ENCODE data around the gene TUBGCP6.

The TUBGCP6 gene

DNA sequence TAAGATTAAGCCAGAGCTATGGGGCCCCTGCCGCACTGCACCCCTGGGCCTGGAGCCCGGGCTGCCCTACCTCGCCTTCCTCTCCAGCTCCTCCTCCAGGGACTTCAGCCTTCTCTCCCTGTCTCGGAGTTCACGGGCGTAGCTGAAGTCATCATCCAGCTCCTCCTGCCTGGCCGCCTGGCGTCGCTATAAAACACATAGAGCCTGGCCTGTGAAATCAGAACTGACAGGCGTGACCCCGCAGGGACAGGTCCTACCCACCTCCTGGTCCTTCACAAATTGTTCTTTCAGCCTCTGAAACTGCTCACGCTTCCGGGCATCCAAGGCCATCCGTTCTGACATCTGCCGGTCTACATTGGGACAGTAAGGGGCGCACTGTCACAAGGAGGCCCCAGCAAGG is 20.8 kb downstream of the TUBGCP6 start:
- no peak for FAIRE-seq

DNA sequence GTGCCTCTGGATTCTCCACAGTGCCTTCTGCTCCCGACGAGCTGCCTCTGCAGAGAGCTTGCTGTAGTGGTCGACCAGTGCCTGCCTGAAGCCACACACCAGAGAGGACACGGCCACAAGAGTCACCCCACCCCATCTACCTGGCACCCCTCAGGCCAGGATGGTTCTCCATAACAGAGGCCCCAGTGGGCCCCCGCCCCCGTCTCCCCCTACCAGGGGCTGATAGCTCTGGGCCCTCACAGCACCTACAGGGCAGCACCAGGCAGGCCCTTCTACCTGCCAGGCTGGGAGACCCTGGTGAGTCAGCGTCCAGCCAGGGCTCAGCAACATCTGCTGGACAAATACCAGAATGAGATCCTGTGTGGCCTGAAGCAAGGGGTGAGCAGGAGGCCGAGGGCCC is 22.3 kb downstream of the TUBGCP6 start:
- FAIRE-seq, result no peak

DNA sequence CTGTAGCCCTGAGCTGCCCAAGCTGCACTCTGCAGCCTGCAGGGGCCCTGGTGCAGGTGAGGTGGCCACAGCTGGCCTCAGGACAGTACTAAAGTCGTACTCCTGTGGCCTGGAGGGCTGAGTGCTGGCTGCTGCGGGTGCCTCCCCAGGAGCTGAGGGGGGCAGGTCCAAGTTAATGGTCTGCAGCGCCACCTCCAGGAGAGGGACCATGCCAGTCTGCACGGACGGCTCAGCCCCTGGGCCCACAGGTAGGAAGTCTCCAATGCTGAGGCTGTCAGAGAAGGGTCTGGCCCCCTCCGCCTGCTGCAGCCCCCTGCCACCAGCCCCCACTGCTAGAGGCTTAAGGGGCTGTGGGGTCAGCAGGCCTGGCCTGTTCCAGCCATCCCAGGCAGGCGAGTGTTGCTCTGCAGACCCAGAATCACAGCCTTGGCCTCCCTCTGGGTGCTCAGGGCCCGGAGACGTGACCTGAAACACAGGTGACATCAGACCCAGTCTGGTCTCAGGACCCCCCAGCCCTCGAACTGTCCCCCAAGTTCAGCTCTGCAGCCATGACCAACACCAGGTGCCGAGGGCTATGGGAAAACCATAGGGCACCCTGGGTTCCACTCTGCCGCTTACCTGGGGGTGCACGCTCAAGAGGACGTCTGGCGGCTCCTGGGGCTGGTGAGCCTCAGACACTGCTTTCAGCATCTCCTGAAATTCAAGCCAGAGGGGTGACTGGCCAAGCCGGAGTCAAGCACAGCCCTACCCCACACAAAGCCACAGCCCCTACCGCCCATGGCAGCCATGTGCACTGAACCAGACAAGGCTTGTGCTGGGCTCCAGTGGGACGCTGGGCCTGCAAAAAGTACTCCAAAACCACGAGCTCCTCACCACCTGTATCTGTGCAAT is 23.2 kb downstream of the TUBGCP6 start:
- no peak for FAIRE-seq

DNA sequence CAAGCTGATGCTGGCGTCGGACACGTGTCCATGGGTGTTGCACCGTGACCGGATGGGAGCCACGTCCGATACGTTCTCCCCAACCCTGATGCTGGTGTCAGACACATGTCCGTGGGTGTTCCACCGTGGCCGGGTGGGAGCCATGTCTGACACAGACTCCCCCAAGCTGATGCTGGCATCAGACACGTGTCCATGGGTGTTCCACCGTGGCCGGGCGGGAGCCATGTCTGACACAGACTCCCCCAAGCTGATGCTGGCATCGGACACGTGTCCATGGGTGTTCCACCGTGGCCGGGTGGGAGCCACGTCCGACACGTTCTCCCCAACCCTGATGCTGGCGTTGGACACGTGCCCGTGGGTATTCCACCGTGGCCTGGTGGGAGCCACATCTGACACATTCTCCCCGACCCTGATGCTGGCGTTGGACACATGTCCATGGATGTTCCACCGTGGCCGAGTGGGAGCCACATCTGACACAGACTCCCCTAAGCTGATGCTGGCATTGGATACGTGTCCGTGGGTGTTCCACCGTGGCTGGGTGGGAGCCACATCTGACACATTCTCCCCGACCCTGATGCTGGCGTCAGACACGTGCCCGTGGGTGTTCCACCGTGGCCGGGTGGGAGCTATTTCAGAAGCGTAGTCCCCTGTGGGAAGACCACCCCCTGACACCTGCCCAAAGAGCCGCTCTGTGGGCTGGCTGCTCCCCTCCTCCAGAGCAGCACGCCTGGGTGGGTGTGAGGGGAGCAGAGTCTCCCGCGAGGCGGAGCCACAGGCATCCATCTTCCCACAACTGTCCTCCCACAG is 24.0 kb downstream of the TUBGCP6 start:
- FAIRE-seq, result no peak

DNA sequence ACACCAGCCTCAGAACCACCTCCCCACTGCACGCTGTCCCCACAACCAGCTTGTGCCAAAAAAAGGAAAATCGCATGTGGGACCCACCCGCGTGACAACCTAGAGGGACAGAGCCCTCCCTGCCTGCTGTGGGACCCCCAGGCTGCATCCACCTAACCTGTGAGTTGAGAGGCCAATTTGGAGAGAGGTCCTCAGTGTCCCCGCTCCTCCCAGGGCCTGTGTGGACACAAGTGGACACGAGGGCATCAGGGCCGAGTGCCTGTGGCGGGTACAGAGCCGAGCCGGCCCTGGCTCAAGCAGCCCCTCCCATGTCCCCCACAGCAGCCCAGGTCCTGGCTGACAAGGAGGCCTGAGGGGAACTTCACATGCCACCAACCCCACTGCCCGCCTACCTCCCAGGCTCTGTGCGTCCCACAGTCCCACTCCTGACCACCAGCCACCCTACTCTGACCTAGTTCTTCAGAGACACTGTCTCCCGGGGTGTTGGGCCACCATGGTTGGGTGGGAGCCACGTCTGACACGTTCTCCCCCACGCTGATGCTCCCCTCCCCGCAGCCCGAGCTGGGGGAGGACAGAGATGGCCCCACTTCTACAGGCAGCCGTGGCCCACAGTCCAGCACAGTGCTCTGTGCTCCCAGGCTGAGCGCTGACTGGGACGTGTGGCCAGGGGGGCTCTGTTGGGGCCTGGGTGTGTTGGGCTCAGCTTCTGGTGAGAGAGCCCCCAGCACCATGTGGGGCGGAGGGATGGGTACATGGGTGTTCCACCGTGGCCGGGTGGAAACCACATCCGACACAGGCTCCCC is 24.8 kb downstream of the TUBGCP6 start:
- FAIRE-seq, result no peak

DNA sequence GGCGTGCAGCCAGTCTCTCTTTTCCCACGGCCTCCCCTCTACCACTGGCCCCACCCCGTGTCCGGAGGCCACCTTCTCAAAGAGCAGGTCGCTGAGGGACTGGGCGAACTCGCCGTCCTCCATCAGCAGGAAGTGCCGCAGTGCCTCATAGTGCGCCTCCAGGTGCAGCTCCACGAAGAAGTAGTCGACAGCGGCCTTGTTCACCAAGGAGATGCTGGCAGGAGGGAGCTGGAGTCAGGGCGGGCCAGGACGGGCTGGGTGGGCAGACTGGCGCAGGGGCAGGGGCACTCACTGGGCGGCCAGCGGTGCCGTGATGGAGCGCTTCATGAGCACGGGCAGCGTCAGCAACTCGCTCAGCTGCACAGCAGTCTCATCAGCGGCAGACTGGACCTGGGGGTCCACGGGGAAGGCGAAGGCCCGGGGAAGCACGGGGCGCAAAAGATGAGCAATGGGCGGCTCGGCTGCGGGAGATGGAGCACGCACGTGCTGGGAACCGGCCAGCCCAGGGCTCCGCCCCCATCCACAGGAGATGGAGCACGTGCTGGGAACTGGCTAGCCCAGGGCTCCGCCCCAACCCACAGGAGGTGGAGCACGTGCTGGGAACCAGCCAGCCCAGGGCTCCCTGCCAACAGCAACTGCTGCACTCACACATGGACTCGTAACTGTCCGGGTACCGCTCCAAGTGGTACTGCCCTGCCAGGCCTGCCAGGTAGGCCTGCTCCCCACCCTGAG is 25.7 kb downstream of the TUBGCP6 start:
- FAIRE-seq, result no peak

DNA sequence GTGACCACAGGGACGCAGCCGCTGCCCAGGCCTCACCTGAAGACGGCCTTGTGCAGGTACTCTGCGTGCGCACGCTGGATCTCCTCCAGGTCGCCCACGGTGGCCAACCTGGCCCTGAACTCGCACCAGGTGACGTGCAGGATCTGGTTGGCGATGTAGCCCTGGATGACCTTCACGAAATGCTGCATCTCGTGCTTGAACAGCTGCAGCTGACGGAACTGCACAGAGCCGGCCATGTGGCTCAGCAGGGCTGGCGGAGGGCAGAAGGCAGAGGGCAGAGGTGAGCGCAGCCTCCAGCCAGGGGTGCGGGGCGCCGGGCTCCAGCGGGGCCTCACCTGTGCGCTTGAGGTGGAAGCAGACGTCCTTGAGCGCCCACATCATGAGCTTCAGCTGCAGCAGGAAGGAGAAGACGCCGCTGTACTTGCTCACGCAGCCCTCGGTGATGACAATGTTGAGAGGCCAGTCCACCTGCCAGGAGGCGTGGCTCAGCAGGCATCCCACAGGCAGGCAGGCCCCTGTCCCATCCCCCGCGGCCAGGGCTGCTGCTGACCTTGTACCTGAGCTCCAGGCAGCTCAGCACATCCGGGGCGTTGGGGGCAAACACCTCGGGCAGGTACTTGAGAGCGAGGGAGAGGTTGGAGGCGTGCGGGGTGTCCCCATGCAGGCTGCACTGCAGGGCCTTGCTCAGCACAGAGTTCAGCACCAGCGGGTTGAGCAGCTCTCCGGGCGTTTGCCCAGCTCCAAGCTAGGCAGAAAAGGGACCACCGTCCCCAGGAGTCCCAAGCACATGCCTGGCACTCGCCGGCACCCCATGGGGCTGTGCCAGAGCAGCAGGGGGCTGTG is 26.4 kb downstream of the TUBGCP6 start:
- no peak for FAIRE-seq

DNA sequence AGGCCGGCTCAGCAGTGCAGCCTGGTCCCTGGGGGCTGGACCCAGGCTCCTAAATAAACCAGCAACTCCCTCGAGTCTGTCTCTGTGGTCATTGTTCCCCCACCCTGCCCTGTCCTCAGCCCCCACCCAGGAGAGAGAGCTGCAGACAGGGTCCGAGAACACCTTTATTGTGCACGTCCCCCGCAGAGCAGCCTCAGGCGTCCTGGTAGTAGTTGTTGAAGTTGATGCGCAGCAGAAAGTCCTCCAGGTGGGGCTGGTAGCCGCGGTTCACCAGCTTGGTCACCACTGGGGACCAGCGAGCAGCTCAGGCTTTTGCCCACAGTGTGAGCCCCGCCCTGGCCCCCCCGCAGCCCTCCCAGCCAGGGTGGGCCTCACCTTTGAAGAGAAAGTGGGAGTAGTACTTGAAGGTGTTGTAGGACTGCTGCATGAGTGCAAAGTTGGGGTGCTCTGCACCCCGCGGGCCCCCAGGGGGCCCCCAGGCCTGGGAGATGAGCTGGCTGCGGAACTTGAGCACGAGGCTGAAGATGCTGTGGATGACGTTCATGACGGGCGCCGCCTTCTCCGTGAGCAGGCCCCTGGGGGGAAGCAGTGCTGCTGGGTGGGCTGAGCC is 27.2 kb downstream of the TUBGCP6 start:
- FAIRE-seq, result no peak

DNA sequence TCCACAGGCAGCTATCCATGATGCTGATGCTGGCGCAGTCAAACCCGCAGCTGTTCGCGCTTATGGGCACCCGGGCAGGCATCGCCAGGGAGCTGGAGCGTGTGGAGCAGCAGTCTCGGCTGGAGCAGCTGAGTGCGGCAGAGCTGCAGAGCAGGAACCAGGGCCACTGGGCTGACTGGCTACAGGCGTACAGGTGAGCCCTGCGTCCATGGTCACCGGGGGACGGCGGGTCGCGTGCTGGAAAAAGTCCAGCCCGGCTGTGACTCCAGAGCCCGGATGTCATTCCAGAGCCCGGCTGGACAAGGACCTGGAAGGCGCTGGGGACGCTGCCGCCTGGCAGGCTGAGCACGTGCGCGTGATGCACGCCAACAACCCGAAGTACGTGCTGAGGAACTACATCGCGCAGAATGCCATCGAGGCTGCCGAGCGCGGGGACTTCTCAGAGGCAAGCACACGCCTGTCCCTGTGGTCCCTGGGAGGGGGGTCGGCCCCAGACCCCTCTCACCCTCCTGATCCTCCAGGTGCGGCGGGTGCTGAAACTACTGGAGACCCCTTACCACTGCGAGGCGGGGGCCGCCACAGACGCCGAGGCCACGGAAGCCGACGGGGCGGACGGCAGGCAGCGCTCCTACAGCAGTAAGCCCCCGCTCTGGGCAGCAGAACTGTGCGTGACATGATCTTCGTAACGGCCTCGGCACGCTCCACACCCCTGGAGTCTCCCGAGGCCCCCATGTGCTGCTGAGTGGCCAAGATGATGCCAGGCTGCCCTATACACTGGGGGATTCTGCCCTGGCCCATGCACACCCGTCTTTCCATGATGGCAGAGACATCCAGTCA is 27.9 kb downstream of the TUBGCP6 start:
- FAIRE-seq, result no peak

DNA sequence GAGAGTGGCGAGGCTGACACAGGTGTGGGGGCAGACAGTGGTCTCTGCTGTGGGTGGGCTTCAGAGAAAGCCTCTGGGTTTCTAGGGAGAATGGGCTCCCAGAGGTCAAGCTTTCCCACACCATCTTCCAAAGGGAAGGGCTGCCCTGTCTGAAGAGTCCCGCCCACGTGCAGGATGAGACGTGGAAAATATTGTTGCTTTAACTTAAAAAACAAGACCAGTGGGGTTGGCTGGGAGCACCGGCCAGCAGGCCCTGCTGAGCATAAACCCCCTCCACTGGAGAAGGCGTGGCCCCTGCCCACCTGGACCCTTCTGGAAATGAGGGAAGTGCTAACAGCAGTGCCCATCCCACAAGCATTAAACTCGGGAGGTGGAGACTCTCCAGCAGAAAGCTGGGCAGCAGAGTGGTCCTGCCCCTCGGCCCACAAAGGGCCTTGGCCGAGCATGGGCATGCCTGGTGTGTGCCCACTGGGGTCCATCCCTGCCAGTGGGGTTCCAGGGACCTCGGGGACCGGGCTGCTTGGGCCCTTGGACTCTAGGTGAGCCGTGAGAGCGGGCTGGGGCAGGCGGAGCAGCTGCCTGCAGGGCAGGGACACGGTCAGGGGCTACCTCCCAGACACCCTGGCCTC is 28.7 kb downstream of the TUBGCP6 start:
- FAIRE-seq, result no peak

DNA sequence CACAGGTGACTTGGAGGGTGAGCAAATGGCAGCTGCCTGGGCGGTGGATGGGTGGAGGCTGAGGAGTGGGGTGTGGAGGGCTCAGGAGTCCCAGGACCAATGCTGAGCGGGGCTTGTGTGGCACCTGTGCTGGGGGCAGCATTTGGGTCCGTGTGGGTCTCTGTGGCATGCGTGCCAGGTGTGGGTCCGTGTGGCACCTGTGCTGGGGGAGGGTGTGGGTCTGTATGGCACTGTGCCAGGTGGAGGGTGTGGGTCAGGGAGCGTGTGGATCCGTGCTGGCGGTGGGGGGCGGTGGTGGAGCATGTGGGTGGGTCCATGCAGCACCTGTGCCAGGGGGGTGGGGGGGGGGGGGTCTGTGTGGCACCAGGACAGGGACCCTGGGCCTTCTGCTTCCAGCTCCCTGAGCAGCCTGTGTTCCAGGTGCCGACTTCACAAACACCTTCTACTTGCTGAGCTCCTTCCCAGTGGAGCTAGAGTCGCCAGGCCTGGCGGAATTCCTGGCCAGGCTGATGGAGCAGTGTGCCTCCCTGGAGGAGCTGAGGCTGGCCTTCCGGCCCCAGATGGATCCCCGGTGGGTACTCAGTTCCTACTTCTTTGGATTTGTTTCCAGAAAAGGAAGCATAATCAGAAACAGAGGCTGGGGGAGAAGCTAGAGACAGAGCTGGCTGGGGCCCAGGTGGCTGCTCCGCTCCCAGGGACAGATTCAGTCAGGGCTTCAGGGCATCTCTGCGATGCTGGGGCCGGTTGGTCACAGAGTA is 29.3 kb downstream of the TUBGCP6 start:
- FAIRE-seq, result no peak

DNA sequence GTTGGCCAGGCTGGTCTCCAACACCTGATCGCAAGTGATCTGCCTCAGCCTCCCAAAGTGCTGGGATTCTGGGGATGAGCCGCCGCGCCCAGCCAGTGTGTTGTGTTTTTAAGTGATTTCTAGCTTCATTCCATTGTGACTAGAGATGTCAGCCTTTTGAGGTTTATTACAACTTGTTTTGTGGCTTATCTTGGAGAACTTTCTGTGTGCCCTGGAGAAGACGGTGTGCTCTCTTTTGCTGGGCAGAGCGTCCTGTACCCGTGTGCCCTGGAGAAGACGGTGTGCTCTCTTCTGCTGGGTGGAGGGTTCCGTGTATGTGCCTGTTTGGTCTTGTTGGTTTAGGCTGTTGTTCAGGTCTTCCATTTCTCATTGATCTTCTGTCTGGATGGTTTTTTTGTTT is 31.6 kb downstream of the TUBGCP6 start:
- FAIRE-seq, result no peak

DNA sequence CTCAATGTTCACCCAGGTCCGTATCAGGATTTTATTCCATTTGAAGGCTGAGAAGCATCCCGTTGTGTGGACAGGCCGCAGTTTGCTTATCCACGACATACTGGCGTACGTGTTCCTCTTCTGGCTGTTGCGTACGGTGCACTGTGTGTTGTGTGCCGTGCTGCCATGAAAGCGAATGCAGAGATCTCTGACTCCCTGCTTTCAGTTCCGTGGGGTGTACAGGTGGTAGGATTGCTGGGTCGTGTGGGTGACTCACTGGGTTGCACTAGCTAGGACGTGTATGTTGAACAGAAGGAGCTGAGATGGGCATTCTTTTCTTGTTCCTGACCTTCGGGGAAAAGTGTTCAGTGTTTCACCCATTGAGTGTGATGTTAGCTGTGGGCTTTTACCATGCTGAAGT is 33.7 kb downstream of the TUBGCP6 start:
- no peak for FAIRE-seq

DNA sequence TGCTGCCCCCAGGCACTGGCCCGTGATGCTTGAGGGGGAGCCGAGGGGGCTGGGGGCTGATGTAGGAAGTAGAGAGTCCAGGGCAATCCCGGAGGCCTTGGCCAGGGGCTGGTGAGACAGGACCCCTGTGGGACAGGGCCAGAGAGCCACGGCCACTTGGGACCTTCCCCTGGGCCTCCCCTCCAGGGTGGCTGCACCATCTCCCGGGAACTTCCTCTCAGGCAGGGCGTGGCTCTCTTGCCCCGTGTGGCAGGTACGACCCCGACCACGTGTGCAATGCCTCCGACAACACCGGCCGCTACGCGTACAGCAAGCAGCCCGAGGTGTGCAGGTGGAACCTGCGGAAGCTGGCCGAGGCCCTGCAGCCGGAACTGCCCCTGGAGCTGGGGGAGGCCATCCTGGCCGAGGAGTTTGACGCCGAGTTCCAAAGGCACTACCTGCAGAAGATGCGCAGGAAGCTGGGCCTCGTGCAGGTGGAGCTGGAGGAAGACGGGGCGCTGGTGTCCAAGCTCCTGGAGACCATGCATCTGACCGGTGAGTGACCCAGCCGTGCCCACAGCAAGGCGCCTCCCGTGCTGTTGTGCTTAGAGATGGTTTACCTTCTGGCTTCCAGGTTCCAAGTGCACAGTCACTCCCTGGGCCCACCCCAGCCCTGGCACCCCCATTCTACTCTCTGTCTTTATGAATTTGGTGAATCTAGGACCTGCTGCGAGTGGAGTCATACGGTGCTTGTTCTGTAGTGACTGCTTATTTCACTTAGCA is 34.3 kb downstream of the TUBGCP6 start:
- FAIRE-seq, result no peak

DNA sequence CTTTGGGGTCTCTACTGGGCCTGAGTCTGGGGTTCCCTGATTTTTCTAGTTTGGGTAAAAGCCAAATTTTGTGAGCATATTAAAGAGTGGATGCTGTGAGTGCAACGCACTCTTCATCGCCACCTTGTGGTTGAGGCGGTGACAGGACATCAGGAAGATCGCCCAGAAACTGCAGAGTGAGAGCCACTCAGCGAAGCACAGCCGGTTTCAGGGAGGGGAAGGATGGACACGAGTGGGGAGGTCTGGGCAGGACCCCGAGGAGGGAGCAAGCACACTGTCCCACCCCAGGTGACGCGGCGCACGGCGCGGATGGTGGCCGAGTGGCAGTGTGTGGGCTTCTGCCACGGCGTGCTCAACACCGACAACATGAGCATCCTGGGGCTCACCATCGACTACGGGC is 34.9 kb downstream of the TUBGCP6 start:
- no peak for FAIRE-seq

DNA sequence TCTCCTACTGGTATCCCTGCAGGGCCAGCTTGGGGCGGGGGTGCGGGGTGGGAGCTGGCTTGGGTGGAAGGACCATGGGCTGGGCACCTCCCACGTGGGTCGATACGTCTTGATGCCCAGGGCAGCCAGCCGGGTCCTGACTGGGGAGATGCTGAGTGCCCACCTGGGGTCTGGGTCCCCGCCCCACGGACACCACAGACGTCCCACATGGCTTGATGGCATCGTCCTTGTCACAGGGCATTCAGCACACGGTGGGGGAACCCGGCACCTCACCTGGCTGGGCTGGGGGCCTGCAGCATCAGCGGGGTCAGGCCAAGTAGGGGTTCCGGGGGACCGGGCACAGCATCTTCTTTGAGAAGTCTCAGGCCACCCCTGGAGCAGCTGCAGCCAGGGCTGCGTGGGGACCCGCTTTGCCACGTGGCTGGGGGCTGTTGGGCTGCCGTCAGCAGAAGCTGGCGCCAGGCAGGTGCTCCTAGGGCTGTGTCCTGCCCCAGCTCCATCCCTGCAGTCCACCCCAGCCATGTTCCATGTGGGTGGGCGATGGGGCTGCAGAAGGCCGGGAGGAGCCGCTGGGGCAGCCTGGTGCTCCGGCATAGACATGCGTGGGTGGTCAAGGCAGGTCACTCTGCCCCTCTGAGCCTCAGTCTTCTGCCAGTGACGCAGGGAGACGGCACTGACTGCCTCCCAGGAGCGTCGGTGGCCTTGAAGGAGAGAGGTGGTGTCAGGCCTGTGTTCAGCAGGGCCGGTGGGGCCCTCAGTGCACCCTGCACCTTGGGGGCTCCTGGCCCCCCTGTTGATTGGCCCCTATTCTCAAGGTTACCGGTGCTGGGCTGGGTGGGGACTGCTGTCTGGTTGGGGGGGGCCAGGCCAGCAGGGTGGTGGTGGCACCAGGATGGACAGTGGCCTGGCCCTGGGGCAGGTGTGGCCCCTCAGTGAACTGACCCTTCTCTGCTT is 35.6 kb downstream of the TUBGCP6 start:
- no peak for FAIRE-seq

DNA sequence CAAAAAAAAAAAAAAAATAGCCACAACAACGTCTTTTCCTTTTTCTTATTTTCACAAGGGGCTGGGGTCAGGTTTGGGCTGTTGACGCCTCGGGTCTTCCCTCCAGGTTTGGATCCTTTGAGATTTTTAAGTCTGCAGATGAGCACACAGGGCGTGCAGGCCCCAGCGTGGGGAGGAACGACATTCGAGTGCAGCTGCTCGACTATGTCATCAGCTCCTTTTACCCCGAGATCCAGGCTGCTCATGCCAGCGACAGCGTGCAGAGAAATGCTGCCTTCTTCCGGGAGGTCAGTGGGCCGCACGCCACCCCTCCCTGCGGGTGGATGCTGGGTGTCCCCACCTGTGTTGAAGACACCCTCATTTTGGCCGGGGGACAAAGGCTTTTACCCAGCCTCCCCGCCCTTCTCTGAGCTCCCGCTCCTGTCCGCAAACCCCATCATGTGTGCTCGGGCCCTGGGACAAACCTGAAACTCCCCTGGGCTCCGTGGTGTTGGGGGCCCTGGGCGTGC is 36.3 kb downstream of the TUBGCP6 start:
- FAIRE-seq, result no peak

All from G401.6 (cell line).